ENCODE data around the gene ACE. TPM values are rescaled to one million over a fixed set of nuclear protein-coding genes. Genes with fewer than 3 reads are reported as not detected.
A peak's percentile ranks its signal among the peaks of the same experiment; 100 is the strongest.

The ACE gene
- total RNA-seq, 1 donor from 2014 or later, result not detected

DNA sequence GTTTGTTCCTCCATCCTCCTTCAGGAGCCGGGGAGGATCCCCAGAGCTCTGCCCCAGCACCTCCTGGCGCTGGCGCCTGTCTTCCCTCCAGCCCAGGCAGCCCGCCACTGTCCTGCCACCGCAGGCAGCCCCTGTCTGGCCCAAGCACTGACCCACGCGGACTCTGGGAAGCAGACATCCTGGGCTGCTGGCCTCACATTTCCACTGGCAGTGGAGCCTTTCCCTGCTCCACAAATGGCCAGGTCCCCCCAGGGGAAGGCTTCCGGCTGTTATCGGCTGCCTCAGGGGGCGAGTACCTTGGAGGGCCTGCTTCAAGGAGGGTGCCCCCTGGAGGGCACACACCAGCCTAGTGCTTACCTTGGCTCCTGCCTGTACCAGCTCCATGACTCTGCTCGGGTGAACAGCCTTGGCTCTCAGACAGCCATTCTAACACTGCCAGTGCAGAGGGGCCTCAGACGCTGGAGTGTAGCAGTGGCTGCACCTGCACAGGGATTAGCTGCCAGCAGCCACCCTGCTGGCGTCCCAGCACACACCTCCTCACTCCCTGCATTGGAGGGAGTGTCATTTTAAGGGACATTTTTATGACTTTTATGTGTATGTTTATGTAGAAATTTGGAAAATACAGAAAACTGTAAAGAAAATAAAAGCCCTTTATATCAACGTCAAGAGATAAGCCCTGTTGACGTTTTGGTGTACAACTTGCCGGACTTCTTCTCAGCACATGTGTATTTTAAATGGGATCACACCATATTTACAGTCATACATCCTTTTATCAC lies 21.0 kb downstream of the ACE start:
- H3K9me3 Mint-ChIP-seq, result no peaks in the 10 kb centered on the region
- H3K79me2 ChIP-seq (ENCODE audit: low read depth), result no peaks in the 10 kb centered on the region
- H3K27ac Mint-ChIP-seq, result no peak overlapping the region
- TF ChIP-seq EZH2 (IDR thresholded peaks at IDR 0.05), result no peak
- TF ChIP-seq, protein P1, sequence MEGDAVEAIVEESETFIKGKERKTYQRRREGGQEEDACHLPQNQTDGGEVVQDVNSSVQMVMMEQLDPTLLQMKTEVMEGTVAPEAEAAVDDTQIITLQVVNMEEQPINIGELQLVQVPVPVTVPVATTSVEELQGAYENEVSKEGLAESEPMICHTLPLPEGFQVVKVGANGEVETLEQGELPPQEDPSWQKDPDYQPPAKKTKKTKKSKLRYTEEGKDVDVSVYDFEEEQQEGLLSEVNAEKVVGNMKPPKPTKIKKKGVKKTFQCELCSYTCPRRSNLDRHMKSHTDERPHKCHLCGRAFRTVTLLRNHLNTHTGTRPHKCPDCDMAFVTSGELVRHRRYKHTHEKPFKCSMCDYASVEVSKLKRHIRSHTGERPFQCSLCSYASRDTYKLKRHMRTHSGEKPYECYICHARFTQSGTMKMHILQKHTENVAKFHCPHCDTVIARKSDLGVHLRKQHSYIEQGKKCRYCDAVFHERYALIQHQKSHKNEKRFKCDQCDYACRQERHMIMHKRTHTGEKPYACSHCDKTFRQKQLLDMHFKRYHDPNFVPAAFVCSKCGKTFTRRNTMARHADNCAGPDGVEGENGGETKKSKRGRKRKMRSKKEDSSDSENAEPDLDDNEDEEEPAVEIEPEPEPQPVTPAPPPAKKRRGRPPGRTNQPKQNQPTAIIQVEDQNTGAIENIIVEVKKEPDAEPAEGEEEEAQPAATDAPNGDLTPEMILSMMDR (IDR thresholded peaks at IDR 0.05), result peak; percentile 44
- no peak for TF ChIP-seq EZH2phosphoT487 (IDR thresholded peaks at IDR 0.05)
- no peaks in the 10 kb centered on the region for H3F3A ChIP-seq (ENCODE audit: low read depth)
- H3K4me2 ChIP-seq, result no peak overlapping the region
- no peaks in the 10 kb centered on the region for H3K36me3 Mint-ChIP-seq
- no peaks in the 10 kb centered on the region for H3K9me3 ChIP-seq (ENCODE audit: low read depth)
- no peak overlapping the region for H3K27ac ChIP-seq
- peak; percentile 60 for DNase-seq (ENCODE audit: low spot score)
- H3K27me3 Mint-ChIP-seq (ENCODE audit: insufficient read depth, low read depth), result peaks cover 16% of the 10 kb centered on the region
- no peaks in the 10 kb centered on the region for H4K20me1 ChIP-seq (ENCODE audit: low read depth)
- H3K4me3 Mint-ChIP-seq, result no peak overlapping the region
- H2AFZ ChIP-seq (replicated peaks), result peak overlapping the region; percentile 0
- H3K9ac ChIP-seq, result no peak overlapping the region
- peaks cover 12% of the 10 kb centered on the region for H3K4me1 Mint-ChIP-seq
- H3K36me3 ChIP-seq, result no peaks in the 10 kb centered on the region
- no peak overlapping the region for H3K4me3 ChIP-seq
- H3K27me3 ChIP-seq, result peaks cover 14% of the 10 kb centered on the region
- H3K4me1 ChIP-seq, result peaks cover 9% of the 10 kb centered on the region

DNA sequence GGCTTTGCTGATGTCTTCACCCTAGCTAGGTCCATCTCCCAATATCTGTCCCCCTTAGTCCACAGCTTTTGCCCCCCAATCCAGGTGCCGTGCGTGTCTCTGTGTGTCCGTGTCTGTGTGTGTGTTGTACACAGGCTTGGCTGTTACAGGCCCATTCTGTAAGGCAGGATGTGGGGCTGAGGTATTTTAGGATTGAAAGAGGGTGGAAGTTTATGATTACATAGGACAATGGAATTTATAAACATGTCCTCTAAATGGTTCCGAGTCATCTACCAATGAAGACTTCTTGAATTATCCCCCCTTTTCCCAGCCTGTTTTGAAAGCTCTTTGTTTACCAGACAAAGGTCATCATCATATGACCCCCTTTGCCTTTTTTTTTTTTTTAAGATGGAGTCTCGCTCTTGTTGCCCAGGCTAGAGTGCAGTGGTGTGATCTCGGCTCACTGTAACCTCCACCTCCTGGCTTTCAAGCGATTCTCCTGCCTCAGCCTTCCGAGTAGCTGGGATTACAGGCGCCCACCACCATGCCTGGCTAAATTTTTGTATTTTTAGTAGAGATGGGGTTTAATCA lies 21.9 kb downstream of the ACE start:
- H3K27me3 Mint-ChIP-seq (ENCODE audit: insufficient read depth, low read depth), result peaks cover 16% of the 10 kb centered on the region
- Histone ChIP-seq H3K9ac (no peak overlapping the region), H3K4me2 (no peak overlapping the region), H3K4me1 (peaks cover 9% of the 10 kb centered on the region), H3K27me3 (peaks cover 22% of the 10 kb centered on the region), H3K27ac (no peak overlapping the region), H3K36me3 (no peaks in the 10 kb centered on the region), H3F3A (ENCODE audit: low read depth) (no peaks in the 10 kb centered on the region), H3K9me3 (ENCODE audit: low read depth) (no peaks in the 10 kb centered on the region), H3K4me3 (no peak overlapping the region), H3K79me2 (ENCODE audit: low read depth) (no peaks in the 10 kb centered on the region), H4K20me1 (ENCODE audit: low read depth) (no peaks in the 10 kb centered on the region), H2AFZ (replicated peaks) (no peak overlapping the region)
- no peak for DNase-seq (ENCODE audit: low spot score)
- no peaks in the 10 kb centered on the region for H3K36me3 Mint-ChIP-seq
- TF ChIP-seq EZH2phosphoT487 (IDR thresholded peaks at IDR 0.05) (no peak), EZH2 (IDR thresholded peaks at IDR 0.05) (no peak)
- TF ChIP-seq, protein P1 (IDR thresholded peaks at IDR 0.05), result no peak
- no peak overlapping the region for H3K4me3 Mint-ChIP-seq
- H3K9me3 Mint-ChIP-seq, result no peaks in the 10 kb centered on the region
- H3K4me1 Mint-ChIP-seq, result peaks cover 20% of the 10 kb centered on the region
- H3K27ac Mint-ChIP-seq, result no peak overlapping the region

DNA sequence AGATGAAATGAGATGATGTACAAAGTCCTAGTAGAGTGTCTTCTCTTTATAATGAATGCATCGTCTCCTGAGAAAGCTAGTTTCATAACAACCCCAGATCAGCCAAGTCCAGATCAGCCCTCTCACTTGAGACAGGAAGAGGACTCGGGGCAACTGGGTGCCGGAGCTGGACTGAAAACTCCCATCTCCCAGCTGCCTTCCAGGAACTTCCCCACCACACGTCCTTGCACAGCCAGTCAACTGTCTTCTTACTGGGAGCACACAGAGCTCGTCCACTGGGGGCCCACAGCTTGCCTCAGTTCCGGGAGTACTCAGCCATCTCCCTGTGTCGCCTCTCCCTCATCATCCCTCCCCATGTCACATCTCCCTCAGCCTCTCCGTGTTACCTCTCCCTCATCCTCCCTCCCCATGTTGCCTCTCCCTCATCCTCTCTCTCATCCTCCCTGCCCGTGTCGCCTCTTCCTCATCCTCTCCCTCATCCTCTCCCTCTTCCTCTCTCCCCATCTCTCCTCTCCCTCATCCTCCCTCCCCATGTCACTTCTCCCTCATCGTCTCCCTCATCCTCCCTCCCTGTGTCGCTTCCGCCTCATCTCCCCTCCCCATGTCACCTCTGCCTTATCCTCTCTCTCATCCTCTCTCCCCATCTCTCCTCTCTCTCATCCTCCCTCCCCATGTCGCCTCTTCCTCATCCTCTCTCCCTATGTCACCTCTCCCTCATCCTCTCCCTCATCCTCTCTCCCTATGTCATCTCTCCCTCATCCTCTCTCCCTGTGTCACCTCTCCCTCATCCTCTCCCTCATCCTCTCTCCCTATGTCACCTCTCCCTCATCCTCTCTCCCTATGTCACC lies 23.9 kb downstream of the ACE start:
- H3K4me3 ChIP-seq, result no peak overlapping the region
- Mint-ChIP-seq H3K9me3 (no peaks in the 10 kb centered on the region), H3K36me3 (no peaks in the 10 kb centered on the region), H3K4me3 (peak overlapping the region; percentile 67), H3K4me1 (peaks cover 24% of the 10 kb centered on the region), H3K27ac (peak overlapping the region; percentile 76), H3K27me3 (ENCODE audit: insufficient read depth, low read depth) (peaks cover 18% of the 10 kb centered on the region)
- H3K36me3 ChIP-seq, result no peaks in the 10 kb centered on the region
- no peak overlapping the region for H3K4me2 ChIP-seq
- H3K79me2 ChIP-seq (ENCODE audit: low read depth), result no peaks in the 10 kb centered on the region
- H3K9ac ChIP-seq, result no peak overlapping the region
- H3K4me1 ChIP-seq, result peaks cover 9% of the 10 kb centered on the region
- no peaks in the 10 kb centered on the region for H4K20me1 ChIP-seq (ENCODE audit: low read depth)
- no peak overlapping the region for H3K27ac ChIP-seq
- H3K27me3 ChIP-seq, result peaks cover 22% of the 10 kb centered on the region
- H3F3A ChIP-seq (ENCODE audit: low read depth), result no peaks in the 10 kb centered on the region
- no peak for DNase-seq (ENCODE audit: low spot score)
- no peak overlapping the region for H2AFZ ChIP-seq (replicated peaks)
- no peak for TF ChIP-seq EZH2phosphoT487 (IDR thresholded peaks at IDR 0.05)
- TF ChIP-seq EZH2 (IDR thresholded peaks at IDR 0.05), result no peak
- TF ChIP-seq, protein P1 (IDR thresholded peaks at IDR 0.05), result no peak
- H3K9me3 ChIP-seq (ENCODE audit: low read depth), result no peaks in the 10 kb centered on the region

Data from neural progenitor cell (in vitro differentiated cells).